Heart right ventricle (tissue), 16 donors: ENCODE measurements around the gene BCCIP. TPM values are rescaled to one million over a fixed set of nuclear protein-coding genes. Genes with fewer than 3 reads are reported as not detected.

Experiments
- ATAC-seq, 8 donors: fragments of 200-7000 bp; cut with Tn5 transposase; one replicate each; pipeline ENCODE4 v1.9.1; 2020; ENCODE audit warnings: mild to moderate bottlenecking in 8 of 8, moderate library complexity in 8 of 8, moderate number of reproducible peaks in 1 of 8
- DNase-seq, 2 donors: peaks; one replicate each; pipeline ENCODE4 v3.0.0-alpha.2; 2020
- H3K27ac ChIP-seq, 10 donors: fragments of 200-600 bp; sonication (generic) in 2 of 10; one replicate each; pipeline versions ENCODE4 v1.5.0 to v1.8.0; 2020 to 2022; ENCODE audit warnings: mild to moderate bottlenecking in 3 of 10
- H3K27me3 ChIP-seq, 7 donors: fragments of 200-600 bp; one replicate each; pipeline ENCODE4 v1.8.0; 2021 to 2022; ENCODE audit warnings: mild to moderate bottlenecking in 2 of 7
- H3K36me3 ChIP-seq, 9 donors: fragments of 200-600 bp; sonication (generic) in 1 of 9; one replicate each; pipeline versions ENCODE4 v1.5.0 to v1.8.0; 2020 to 2022; ENCODE audit warnings: mild to moderate bottlenecking in 2 of 9
- H3K4me1 ChIP-seq, 9 donors: fragments of 200-600 bp; sonication (generic) in 1 of 9; one replicate each; pipeline versions ENCODE4 v1.5.0 to v1.8.0; 2020 to 2022; ENCODE audit warnings: mild to moderate bottlenecking in 4 of 9
- H3K4me3 ChIP-seq, 10 donors: fragments of 200-600 bp; sonication (generic) in 2 of 10; one replicate each; pipeline versions ENCODE4 v1.5.0 to v1.8.0; 2020 to 2022; ENCODE audit warnings: mild to moderate bottlenecking in 7 of 10, moderate library complexity in 2 of 10
- H3K9me3 ChIP-seq, 11 donors: fragments of 200-600 bp in 10 of 11; sonication (generic) in 2 of 11; one replicate each; pipeline versions ENCODE4 v1.5.0 to v1.8.0; 2013 to 2022; ENCODE audit warnings: mild to moderate bottlenecking in 2 of 11, control low read depth in 1 of 11, moderate library complexity in 1 of 11
- WGBS, 2 donors: extraction: QIAGEN DNeasy Blood & Tissue Kit; methylation state at CpG; one replicate each; pipeline ENCODE4 v1.1.7; 2013; ENCODE audit warnings: inconsistent platforms in 1 of 2; 5-methylcytosine and 5-hydroxymethylcytosine counted together
- intact Hi-C, 10 donors: fragments of 100-400 bp; cut with DNase I; formaldehyde crosslinking; loops; one replicate each; pipeline versions ENCODE4 v1.11.1 to v1.14.2; 2022
- polyA plus RNA-seq, 2 donors: library from polyadenylated mRNA; stranded (reverse); fragments of 200-250 nt; gene quantifications; one replicate each; pipeline ENCODE4 v1.2.3, GENCODE V29; 2013
- total RNA-seq, 10 donors: library from RNA; stranded (reverse); fragmentation: NEBNext Ultra II Directional in 3 of 10; extraction: Animal tissue kit (Norgen Biotek cat#: 25700) in 3 of 10; gene quantifications; one replicate each; pipeline versions ENCODE4 v1.2.1 to v1.2.4, GENCODE V29; 2021 to 2023
- TF ChIP-seq, protein P1 (sequence below), 9 donors: fragments of 200-600 bp; sonication (generic) in 2 of 9; IDR thresholded peaks; one replicate each; pipeline versions ENCODE4 v1.5.0 to v1.8.0; 2021 to 2022; ENCODE audit warnings: antibody characterized with exemption in 9 of 9, mild to moderate bottlenecking in 5 of 9, moderate library complexity in 1 of 9
- donor health status: Arrhythmogenic right ventricular cardiomyopathy.
- donor health status: ischemic (EF 13 %, LVEDD 7.1; RV severe dilation, severe dysfunction).
- donor health status: healthy with polysubstance abuse.
- donor health status: DM: no; HTN: yes; CAD: no.
- donor health status: DM: no; HTN: no; CAD: no.
- donor health status: ischemic (EF 25% LVEDD 6.9; RV normal size, moderate dysfunction).
- donor health status: ischemic (EF 25% LVEDD 5.7; RV mildly dilated, moderate dysfunction).
- donor health status: healthy.
- donor health status: DM: yes; HTN: yes; CAD: no.
- donor health status: Ischemic cardiomyopathy.
- donor health status: ischemic (EF 35%, LVEDD 5.7; RV mildly dilated, moderate dysfunction).
- donor health status: nonischemic (EF 11% LVEDD 7.7; RV severe dilation, severe dysfunction).
- donor health status: DM: yes; HTN: yes; CAD: no.
- donor health status: PGD.
- donor health status: ischemic (EF 29% LVEDD 5.4; RV normal size, mild dysfunction).
- donor health status: nonischemic (EF 23%, LVEDD 6.1; RV moderate dilation, normal function).

The BCCIP gene
- total and polyA plus RNA-seq, 12 donors = 35.6 to 67.0 (median 45.6) TPM

DNA sequence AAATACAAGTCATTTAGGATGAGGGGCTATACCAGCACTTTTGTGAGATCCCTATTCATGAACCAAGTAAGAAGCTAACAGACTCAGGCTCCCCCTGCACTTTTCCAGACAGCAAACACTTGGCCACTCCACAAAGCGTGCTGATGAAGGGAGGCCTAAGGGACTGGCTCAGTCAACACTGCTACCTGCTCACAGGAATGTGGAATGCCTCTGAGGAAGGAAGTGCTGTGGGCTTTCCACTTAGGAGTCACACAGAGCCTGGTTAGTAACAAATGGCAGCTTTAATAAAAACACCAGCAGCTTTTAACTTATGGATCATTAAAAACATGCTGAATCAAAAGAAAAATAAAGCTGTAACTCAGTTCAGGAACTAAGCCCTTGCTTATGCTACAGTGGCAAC is 15.3 kb upstream of the BCCIP start:
- H3K4me3 ChIP-seq = no peak overlapping the region
- DNase-seq (no peak), ATAC-seq (no peak)
- no peaks in the 10 kb centered on the region for H3K9me3 ChIP-seq
- peaks cover 0 to 100% (median 28%) of the 10 kb centered on the region in 9 donors for H3K36me3 ChIP-seq
- H3K4me1 ChIP-seq = peaks cover 0 to 9% (median 0%) of the 10 kb centered on the region in 9 donors
- whole genome bisulfite sequencing, 2 donors = 91 to 95% methylated on average over 1 of the region's 1 CpG
- no peaks in the 10 kb centered on the region for H3K27me3 ChIP-seq
- TF ChIP-seq, protein P1, sequence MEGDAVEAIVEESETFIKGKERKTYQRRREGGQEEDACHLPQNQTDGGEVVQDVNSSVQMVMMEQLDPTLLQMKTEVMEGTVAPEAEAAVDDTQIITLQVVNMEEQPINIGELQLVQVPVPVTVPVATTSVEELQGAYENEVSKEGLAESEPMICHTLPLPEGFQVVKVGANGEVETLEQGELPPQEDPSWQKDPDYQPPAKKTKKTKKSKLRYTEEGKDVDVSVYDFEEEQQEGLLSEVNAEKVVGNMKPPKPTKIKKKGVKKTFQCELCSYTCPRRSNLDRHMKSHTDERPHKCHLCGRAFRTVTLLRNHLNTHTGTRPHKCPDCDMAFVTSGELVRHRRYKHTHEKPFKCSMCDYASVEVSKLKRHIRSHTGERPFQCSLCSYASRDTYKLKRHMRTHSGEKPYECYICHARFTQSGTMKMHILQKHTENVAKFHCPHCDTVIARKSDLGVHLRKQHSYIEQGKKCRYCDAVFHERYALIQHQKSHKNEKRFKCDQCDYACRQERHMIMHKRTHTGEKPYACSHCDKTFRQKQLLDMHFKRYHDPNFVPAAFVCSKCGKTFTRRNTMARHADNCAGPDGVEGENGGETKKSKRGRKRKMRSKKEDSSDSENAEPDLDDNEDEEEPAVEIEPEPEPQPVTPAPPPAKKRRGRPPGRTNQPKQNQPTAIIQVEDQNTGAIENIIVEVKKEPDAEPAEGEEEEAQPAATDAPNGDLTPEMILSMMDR (IDR thresholded peaks at IDR 0.05) = no peak
- intact Hi-C loops = no loop called here
- H3K27ac ChIP-seq = no peak overlapping the region

DNA sequence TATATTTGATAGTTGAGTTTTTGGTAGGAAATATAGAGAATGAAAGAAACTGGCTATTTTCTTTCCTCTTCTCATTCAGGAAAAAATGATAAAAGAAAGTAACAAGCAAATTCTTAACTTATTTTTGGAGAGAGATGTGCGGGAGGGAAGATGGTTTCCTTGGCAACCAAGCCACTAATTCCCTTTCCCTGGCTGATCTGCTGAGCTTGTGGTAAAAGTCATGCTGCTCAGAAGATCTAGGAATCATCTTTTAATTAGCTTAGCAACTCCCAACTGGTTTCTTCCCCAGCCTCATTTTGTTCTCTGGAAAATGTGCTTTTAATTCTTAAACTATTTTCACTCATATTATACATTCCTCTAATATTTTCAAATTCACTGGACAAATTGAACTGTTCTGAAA is 12.1 kb upstream of the BCCIP start:
- DNase-seq (no peak), ATAC-seq (no peak)

DNA sequence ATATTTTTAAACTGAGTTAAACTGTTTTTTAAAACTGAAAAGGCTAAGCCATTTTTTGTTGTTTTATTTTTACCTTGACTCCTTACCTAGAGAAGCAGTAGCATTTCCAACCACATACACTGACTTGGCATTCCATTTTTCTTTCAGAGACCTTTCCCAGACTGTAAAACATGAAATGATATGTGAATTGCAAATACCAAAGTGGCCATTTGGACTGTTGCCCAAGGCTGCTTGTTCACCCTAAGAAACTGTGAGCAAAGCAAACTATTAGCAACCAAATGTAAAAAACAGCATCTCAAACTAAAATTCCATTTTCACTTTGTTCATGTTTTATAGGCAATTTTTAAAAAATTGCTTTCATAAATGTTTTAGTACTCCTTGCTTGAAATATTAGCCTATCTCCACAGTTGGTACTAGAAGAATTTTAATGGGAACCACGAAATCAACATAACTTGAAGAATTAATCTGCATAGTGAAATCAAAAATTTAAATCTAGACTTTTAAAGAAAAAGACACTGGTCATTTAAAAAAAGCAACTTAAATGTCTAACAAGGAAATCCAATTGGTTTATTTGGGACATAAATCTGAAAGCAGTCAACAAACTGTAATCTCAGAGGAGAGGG is 11.1 kb upstream of the BCCIP start:
- ATAC-seq (no peak), DNase-seq (no peak)
- Histone ChIP-seq H3K27me3 (no peaks in the 10 kb centered on the region), H3K9me3 (no peaks in the 10 kb centered on the region), H3K36me3 (peaks cover 0 to 92% (median 32%) of the 10 kb centered on the region in 9 donors), H3K4me1 (no peaks in the 10 kb centered on the region), H3K27ac (no peak overlapping the region), H3K4me3 (no peak overlapping the region)
- TF ChIP-seq, protein P1 (IDR thresholded peaks at IDR 0.05) = no peak
- intact Hi-C loops = no loop called here
- WGBS, 2 donors = 93 to 99% methylated on average over 1 of the region's 1 CpG

More for the DNA sequence above, 12.1 kb upstream of the BCCIP start:
- Histone ChIP-seq H3K4me3 (no peak overlapping the region), H3K9me3 (no peaks in the 10 kb centered on the region), H3K27ac (no peak overlapping the region), H3K36me3 (peaks cover 0 to 100% (median 35%) of the 10 kb centered on the region in 9 donors), H3K4me1 (peaks cover 0 to 8% (median 0%) of the 10 kb centered on the region in 9 donors), H3K27me3 (no peaks in the 10 kb centered on the region)
- 86 to 89% methylated on average over 1 of the region's 1 CpG for WGBS, 2 donors
- TF ChIP-seq, protein P1 (IDR thresholded peaks at IDR 0.05) = no peak
- intact Hi-C loops = no loop called here

DNA sequence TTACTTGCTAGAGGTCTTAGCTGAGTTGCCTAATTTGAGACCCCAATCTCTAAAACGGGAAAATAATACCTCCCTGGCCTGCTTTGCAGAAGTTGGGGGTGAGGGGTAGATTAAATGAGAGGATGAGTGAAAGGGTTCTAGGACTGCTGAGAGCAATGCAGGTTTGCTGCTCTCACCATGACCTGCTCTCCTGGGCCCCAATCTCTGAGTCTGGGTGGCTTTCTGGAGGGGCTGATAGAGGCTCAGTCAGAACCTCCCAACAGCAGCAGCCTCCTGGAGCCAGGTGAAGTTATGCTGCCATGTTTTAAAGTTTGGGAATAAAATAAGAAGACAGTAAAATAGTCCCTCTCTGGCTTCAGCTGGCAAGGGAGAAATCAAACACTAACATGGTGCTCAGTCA is 7.6 kb upstream of the BCCIP start:
- intact Hi-C loops = no loop called here
- Histone ChIP-seq H3K9me3 (no peaks in the 10 kb centered on the region), H3K27me3 (no peaks in the 10 kb centered on the region), H3K27ac (no peak overlapping the region), H3K4me1 (peaks cover 0 to 4% (median 0%) of the 10 kb centered on the region in 9 donors), H3K36me3 (peaks cover 0 to 62% (median 26%) of the 10 kb centered on the region in 9 donors), H3K4me3 (no peak overlapping the region)
- TF ChIP-seq, protein P1 (IDR thresholded peaks at IDR 0.05) = no peak
- DNase-seq = no peak
- WGBS, 2 donors = 0% methylated on average over 1 of the region's 1 CpG
- ATAC-seq = no peak
